PC-9 (cell line): ENCODE measurements around the gene SOX13. TPM values are rescaled to one million over a fixed set of nuclear protein-coding genes. Genes with fewer than 3 reads are reported as not detected.

Experiments
- BruUV-seq: library from RNA; stranded (reverse); fragments of 400-500 nt; replicated peaks from 2 replicates; lab custom pipeline; 2021; lab: Mats Ljungman, UMichigan
- CTCF ChIA-PET: fragments of 300-600 bp; sonication (Branson Sonifier 250); formaldehyde crosslinking; loops from one replicate; lab custom pipeline; 2022; ENCODE audit warnings: antibody characterized with exemption; lab: Charles Lee
- POLR2A ChIA-PET: fragments of 300-600 bp; sonication (Branson Sonifier 250); formaldehyde crosslinking; loops from one replicate; lab custom pipeline; 2022; ENCODE audit warnings: antibody characterized with exemption; ENCODE audit not compliant: unreplicated experiment; lab: Charles Lee
- DNase-seq, 2 experiments: peaks; one replicate each; pipeline versions ENCODE4 v3.0.0 to v3.0.0-alpha.2; 2015 to 2022; ENCODE audit warnings: mixed read lengths in 1 of 2
- H2AFZ ChIP-seq: fragments of 200-600 bp; sonication (generic); 2 replicates; pipeline ENCODE4 v1.8.1; 2017; ENCODE audit warnings: antibody characterized with exemption
- H3F3A ChIP-seq: fragments of 200-600 bp; sonication (generic); 2 replicates; pipeline ENCODE4 v1.8.1; 2017; ENCODE audit warnings: antibody characterized with exemption, mild to moderate bottlenecking, low read depth; ENCODE audit not compliant: insufficient read depth
- H3K27ac ChIP-seq: fragments of 200-600 bp; sonication (generic); 2 replicates; pipeline ENCODE4 v1.6.1; 2016; ENCODE audit warnings: mixed run types
- H3K27me3 ChIP-seq: fragments of 200-600 bp; sonication (generic); 2 replicates; pipeline ENCODE4 v1.6.1; 2016; ENCODE audit warnings: low read depth, mixed run types; ENCODE audit not compliant: insufficient read depth
- H3K36me3 ChIP-seq: fragments of 200-600 bp; sonication (generic); 2 replicates; pipeline ENCODE4 v1.6.1; 2016; ENCODE audit warnings: low read depth, mixed run types
- H3K4me1 ChIP-seq: fragments of 200-600 bp; sonication (generic); replicated peaks from 2 replicates; pipeline ENCODE4 v1.6.1; 2016; ENCODE audit warnings: mixed run types; ENCODE audit not compliant: insufficient read depth
- H3K4me2 ChIP-seq: fragments of 200-600 bp; sonication (generic); 2 replicates; pipeline ENCODE4 v1.6.1; 2017; ENCODE audit warnings: mixed run types
- H3K4me3 ChIP-seq: fragments of 200-600 bp; sonication (generic); 2 replicates; pipeline ENCODE4 v1.6.1; 2016; ENCODE audit warnings: mixed run types
- H3K79me2 ChIP-seq: fragments of 200-600 bp; sonication (generic); 2 replicates; pipeline ENCODE4 v1.6.1; 2017; ENCODE audit warnings: low read depth, mixed run types
- H3K9me2 ChIP-seq: fragments of 200-600 bp; sonication (generic); 2 replicates; pipeline ENCODE4 v1.8.1; 2017; ENCODE audit warnings: mild to moderate bottlenecking; ENCODE audit not compliant: insufficient read depth
- H3K9me3 ChIP-seq: fragments of 200-600 bp; sonication (generic); 2 replicates; pipeline ENCODE4 v1.8.1; 2016; ENCODE audit warnings: low read depth; ENCODE audit not compliant: insufficient read depth
- H4K20me1 ChIP-seq: fragments of 200-600 bp; sonication (generic); 2 replicates; pipeline ENCODE4 v1.8.1; 2017; ENCODE audit not compliant: insufficient read depth
- EZH2 ChIP-seq: fragments of 200-600 bp; sonication (generic); IDR thresholded peaks from 2 replicates; pipeline ENCODE4 v1.8.0; 2017; ENCODE audit warnings: antibody characterized with exemption, low read depth
- intact Hi-C: fragments of 100-400 bp; cut with micrococcal nuclease; formaldehyde crosslinking; loops from one replicate; pipeline ENCODE4 v1.10.0; 2022; ENCODE audit not compliant: unreplicated experiment
- total RNA-seq: library from RNA; stranded (reverse); gene quantifications from 2 replicates; pipeline ENCODE4 v1.2.3, GENCODE V29; 2021
- TF ChIP-seq, protein P1 (sequence below): fragments of 200-600 bp; sonication (generic); conservative IDR thresholded peaks from 2 replicates; pipeline ENCODE4 v1.6.1; 2017; ENCODE audit warnings: mixed run types, antibody characterized with exemption, mild to moderate bottlenecking, moderate library complexity

The SOX13 gene
- total RNA-seq, 1 experiment from 2014 or later: 89.9 TPM

DNA sequence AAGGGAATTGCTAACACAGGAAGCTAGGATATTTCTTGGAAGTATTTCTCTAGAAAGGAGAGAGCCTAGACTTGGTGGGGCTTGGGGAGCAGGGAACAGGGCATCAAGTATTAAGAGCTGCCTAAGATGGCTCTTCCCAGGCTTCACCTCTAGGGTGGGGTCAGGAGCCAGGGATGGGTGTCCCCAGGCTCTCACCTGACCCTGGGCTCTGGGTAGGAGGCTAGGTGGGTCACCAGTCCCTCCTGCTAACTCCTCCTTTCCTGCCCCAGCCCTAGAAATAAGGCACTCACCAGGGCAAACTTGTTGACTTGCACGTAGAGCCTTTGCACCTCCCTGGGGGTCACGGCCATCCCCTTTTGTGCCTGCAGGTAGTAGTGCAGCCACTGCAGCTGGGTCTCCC is 63.9 kb downstream of the SOX13 start:
- ChIA-PET POLR2A (no interaction called here), CTCF (interaction anchor here (0.5 to 0.7 kb wide), 2 partner anchors 77 to 128 kb away, joined by 3 read pairs; partner anchors contain the start of gene GOLT1A)
- intact Hi-C loops: loop anchor here (10.0 kb wide), 1 partner anchor 238 kb away; no protein-coding TSS in a partner anchor
- Histone ChIP-seq H3K9me2 (no peaks in the 10 kb centered on the region), H4K20me1 (no peaks in the 10 kb centered on the region), H2AFZ (no peak overlapping the region), H3K79me2 (peaks cover 7% of the 10 kb centered on the region; the same call in 1 of the 2 replicates), H3K36me3 (peaks cover 14% of the 10 kb centered on the region; the same call in 1 of the 2 replicates), H3F3A (peaks cover 21% of the 10 kb centered on the region), H3K4me3 (no peak overlapping the region), H3K27ac (no peak overlapping the region), H3K9me3 (no peaks in the 10 kb centered on the region), H3K4me2 (no peak overlapping the region), H3K4me1 (peaks cover 30% of the 10 kb centered on the region), H3K27me3 (no peaks in the 10 kb centered on the region)
- BruUV-seq: no TSS peak
- no peak for DNase-seq
- no peak for TF ChIP-seq EZH2
- TF ChIP-seq, protein P1, sequence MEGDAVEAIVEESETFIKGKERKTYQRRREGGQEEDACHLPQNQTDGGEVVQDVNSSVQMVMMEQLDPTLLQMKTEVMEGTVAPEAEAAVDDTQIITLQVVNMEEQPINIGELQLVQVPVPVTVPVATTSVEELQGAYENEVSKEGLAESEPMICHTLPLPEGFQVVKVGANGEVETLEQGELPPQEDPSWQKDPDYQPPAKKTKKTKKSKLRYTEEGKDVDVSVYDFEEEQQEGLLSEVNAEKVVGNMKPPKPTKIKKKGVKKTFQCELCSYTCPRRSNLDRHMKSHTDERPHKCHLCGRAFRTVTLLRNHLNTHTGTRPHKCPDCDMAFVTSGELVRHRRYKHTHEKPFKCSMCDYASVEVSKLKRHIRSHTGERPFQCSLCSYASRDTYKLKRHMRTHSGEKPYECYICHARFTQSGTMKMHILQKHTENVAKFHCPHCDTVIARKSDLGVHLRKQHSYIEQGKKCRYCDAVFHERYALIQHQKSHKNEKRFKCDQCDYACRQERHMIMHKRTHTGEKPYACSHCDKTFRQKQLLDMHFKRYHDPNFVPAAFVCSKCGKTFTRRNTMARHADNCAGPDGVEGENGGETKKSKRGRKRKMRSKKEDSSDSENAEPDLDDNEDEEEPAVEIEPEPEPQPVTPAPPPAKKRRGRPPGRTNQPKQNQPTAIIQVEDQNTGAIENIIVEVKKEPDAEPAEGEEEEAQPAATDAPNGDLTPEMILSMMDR: no peak

DNA sequence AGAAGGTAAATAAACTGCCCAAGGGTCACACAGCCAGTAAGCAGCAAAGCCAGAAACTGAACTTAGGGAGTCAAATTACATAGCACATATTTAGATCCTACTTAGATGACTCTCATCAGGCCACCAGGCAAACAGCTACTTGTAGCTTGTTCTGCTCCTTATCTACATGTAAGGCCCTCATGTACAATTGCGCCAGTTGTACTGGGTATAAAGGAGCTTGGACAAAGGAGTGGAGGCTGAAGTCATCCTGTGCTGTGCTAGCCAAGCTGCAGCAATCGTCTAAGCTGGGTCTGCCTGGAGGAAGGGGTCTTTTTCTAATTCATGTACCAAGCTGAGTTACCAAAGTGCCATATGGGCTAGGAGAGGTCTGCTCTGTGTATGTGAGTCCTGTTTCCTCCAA is 66.2 kb downstream of the SOX13 start:
- Histone ChIP-seq H3K36me3 (0 out of 2 replicates have a peak, but pooled peaks cover 5% of the 10 kb centered on the region), H3K27me3 (no peaks in the 10 kb centered on the region), H2AFZ (no peak overlapping the region), H3K4me3 (no peak overlapping the region), H4K20me1 (no peaks in the 10 kb centered on the region), H3K4me1 (peaks cover 15% of the 10 kb centered on the region), H3K4me2 (no peak overlapping the region), H3K79me2 (no peaks in the 10 kb centered on the region), H3K9me2 (no peaks in the 10 kb centered on the region), H3F3A (peaks cover 10% of the 10 kb centered on the region; the same call in 1 of the 2 replicates), H3K9me3 (no peaks in the 10 kb centered on the region), H3K27ac (no peak overlapping the region)
- ChIA-PET POLR2A (interaction anchor here (0.5 to 0.7 kb wide), 2 partner anchors 13 to 239 kb away, joined by 3 read pairs; partner anchors contain the start of gene ETNK2), CTCF (interaction anchor here (1.0 kb wide), 1 partner anchor 68 kb away, joined by 3 read pairs; no protein-coding TSS in a partner anchor)
- intact Hi-C loops: loop anchor here (10.0 kb wide), 1 partner anchor 236 kb away; no protein-coding TSS in a partner anchor
- no peak for DNase-seq
- TF ChIP-seq, protein P1: no peak
- no peak for TF ChIP-seq EZH2
- BruUV-seq: no TSS peak

DNA sequence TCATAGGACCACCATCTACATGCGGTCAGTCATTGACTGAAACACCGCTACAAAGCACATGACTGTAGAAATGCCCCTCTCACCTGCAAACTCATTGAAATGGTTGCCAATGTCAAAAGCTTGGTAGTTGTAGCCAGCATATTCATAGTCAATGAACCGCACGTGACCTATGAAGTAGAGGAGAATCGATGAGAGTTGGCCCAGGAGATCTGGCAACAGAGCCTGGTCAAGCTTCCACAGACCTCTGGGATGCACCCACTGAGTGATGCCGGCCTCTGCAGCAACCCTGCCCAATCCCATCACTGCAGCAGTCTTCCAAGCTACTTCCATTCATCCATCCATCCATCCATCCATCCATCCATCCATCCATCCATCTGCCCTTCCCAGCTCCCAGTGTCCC is 67.0 kb downstream of the SOX13 start:
- BruUV-seq: no TSS peak
- H3K9me2 ChIP-seq: no peaks in the 10 kb centered on the region
- H3K79me2 ChIP-seq: no peaks in the 10 kb centered on the region
- POLR2A ChIA-PET: no interaction called here
- no peak overlapping the region for H3K27ac ChIP-seq
- intact Hi-C loops: loop anchor here (10.0 kb wide), 1 partner anchor 235 kb away; no protein-coding TSS in a partner anchor
- H3K27me3 ChIP-seq: no peaks in the 10 kb centered on the region
- TF ChIP-seq EZH2: no peak
- TF ChIP-seq, protein P1: no peak
- H3K4me3 ChIP-seq: no peak overlapping the region
- no peaks in the 10 kb centered on the region for H3K9me3 ChIP-seq
- CTCF ChIA-PET: no interaction called here
- H2AFZ ChIP-seq: no peak overlapping the region
- H3F3A ChIP-seq: peaks cover 10% of the 10 kb centered on the region; the same call in 1 of the 2 replicates
- H3K4me2 ChIP-seq: no peak overlapping the region
- DNase-seq: no peak
- H4K20me1 ChIP-seq: no peaks in the 10 kb centered on the region
- peaks cover 18% of the 10 kb centered on the region for H3K4me1 ChIP-seq
- no peaks in the 10 kb centered on the region for H3K36me3 ChIP-seq
